Transverse colon (tissue), 4 donors: ENCODE measurements around the gene LUZP2.

Experiments used
- CTCF ChIP-seq, 5 experiments: fragments of 200-600 bp in 3 of 5; fragments of 450-650 bp in 2 of 5; sonication (generic) in 3 of 5; IDR thresholded peaks; 1 replicate in 2 of 5; 2 replicates in 3 of 5; pipeline ENCODE4 v1.5.1; 2016 to 2017; ENCODE audit warnings: antibody characterized with exemption in 5 of 5, inconsistent platforms in 3 of 5, mild to moderate bottlenecking in 2 of 5, moderate library complexity in 1 of 5
- EP300 ChIP-seq: sonication (generic); formaldehyde crosslinking; IDR thresholded peaks from one replicate; pipeline ENCODE4 v1.6.1; 2017; ENCODE audit warnings: antibody characterized with exemption, low read depth
- POLR2A ChIP-seq: fragments of 450-650 bp; IDR thresholded peaks from one replicate; pipeline ENCODE4 v1.6.1; 2016; ENCODE audit warnings: antibody characterized with exemption, mild to moderate bottlenecking, moderate library complexity
- POLR2AphosphoS5 ChIP-seq, 3 donors: sonication (generic); formaldehyde crosslinking; IDR thresholded peaks; one replicate each; pipeline ENCODE4 v1.6.1; 2016; ENCODE audit warnings: antibody characterized with exemption in 3 of 3

DNA sequence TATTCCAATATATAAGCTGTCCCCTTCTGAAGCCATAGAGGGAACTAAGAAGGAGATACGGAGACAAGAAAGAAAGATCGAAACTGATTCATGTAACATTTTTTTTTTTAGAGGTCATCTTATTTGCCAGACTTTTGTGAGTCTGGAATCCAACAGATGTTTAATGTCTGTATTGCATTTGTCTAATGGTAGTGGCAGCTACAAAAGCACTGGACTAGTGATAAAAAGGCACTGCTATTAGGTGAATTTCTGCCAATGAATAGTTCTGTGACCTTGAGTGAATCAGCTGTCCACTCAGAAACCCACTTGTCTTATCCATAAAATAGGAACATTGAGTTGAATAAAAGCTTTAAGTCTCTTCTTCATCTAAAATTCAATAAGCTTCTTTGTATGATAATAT is 25.8 kb upstream of the LUZP2 start:
- TF ChIP-seq CTCF (IDR thresholded peaks at IDR 0.05): no peak
- TF ChIP-seq POLR2AphosphoS5 (IDR thresholded peaks at IDR 0.05): no peak
- no peak for TF ChIP-seq POLR2A
- no peak for TF ChIP-seq EP300
